HepG2 (cell line): ENCODE data around the gene ART1. TPM values are rescaled to one million over a fixed set of nuclear protein-coding genes. Genes with fewer than 3 reads are reported as not detected.

Experiments
- ATAC-seq: fragments of 200-7000 bp; cut with Tn5 transposase; 3 replicates; pipeline ENCODE4 v1.9.1; 2020; ENCODE audit warnings: mild to moderate bottlenecking, moderate library complexity
- BruUV-seq: library from RNA; stranded (reverse); fragments of 400-500 nt; replicated peaks from 2 replicates; lab custom pipeline; 2021; lab: Mats Ljungman, UMichigan
- CTCF ChIA-PET: fragments of 300-600 bp; formaldehyde crosslinking; extraction: SDS; loops from one replicate; lab custom pipeline; 2021; ENCODE audit warnings: low total read pairs, inconsistent platforms, low intra/inter-chr PET ratio; lab: Yijun Ruan, JAX
- POLR2A ChIA-PET: fragments of 350-600 bp; sonication (Branson Sonifier 250); formaldehyde crosslinking; loops from one replicate; lab custom pipeline; 2020; ENCODE audit warnings: antibody characterized with exemption, inconsistent platforms; lab: Yijun Ruan, JAX
- DNase-seq: peaks from one replicate; pipeline ENCODE4 v3.0.0-alpha.2; 2015; ENCODE audit warnings: low spot score
- FAIRE-seq: peaks from 3 replicates; lab custom pipeline; 2011; peaks lifted over from hg19 to GRCh38; lab: Jason Lieb, UNC
- H2AFZ ChIP-seq: one replicate; pipeline ENCODE4 v1.6.1; 2011; ENCODE audit warnings: low read length, inconsistent platforms
- H3K27ac ChIP-seq: fragments of 300-600 bp; 3 replicates; pipeline ENCODE4 v1.8.0; 2011; ENCODE audit warnings: mixed run types, mild to moderate bottlenecking, mixed read lengths, low read length, inconsistent platforms; ENCODE audit not compliant: insufficient read depth; ENCODE audit errors: extremely low read length
- H3K27me3 ChIP-seq, 2 experiments: fragments of 200-600 bp in 1 of 2; 2 replicates in 1 of 2; 3 replicates in 1 of 2; pipeline versions ENCODE4 v1.6.0 to v1.8.0; 2011; ENCODE audit warnings: low read length in 2 of 2, mild to moderate bottlenecking in 2 of 2, moderate library complexity in 2 of 2, inconsistent platforms in 1 of 2; ENCODE audit not compliant: insufficient read depth in 2 of 2, control insufficient read depth in 1 of 2
- H3K36me3 ChIP-seq, 2 experiments: fragments of 200-600 bp in 1 of 2; replicated peaks in 1 of 2; 2 replicates in 1 of 2; 3 replicates in 1 of 2; pipeline versions ENCODE4 v1.5.1 to v1.8.0; 2011; ENCODE audit warnings: low read length in 2 of 2, inconsistent platforms in 1 of 2; ENCODE audit not compliant: insufficient read depth in 2 of 2, control insufficient read depth in 1 of 2
- H3K4me1 ChIP-seq: 2 replicates; pipeline ENCODE4 v1.5.1; 2012; ENCODE audit warnings: low read length, inconsistent platforms; ENCODE audit not compliant: insufficient read depth
- H3K4me2 ChIP-seq: 2 replicates; pipeline ENCODE4 v1.6.0; 2011; ENCODE audit warnings: low read depth, low read length, inconsistent platforms
- H3K4me3 ChIP-seq, 3 experiments: fragments of 200-600 bp in 1 of 3; sonication (generic), shearing (Covaris generic) in 1 of 3; replicated peaks in 1 of 3; 2 replicates each; pipeline ENCODE4 v1.5.1; 2011 to 2016; ENCODE audit warnings: low read length in 3 of 3, inconsistent platforms in 2 of 3, low read depth in 2 of 3, mild to moderate bottlenecking in 2 of 3, control low read depth in 1 of 3, mixed read lengths in 1 of 3; ENCODE audit not compliant: insufficient read depth in 1 of 3
- H3K79me2 ChIP-seq: one replicate; pipeline ENCODE4 v1.6.1; 2011; ENCODE audit warnings: low read length, inconsistent platforms; ENCODE audit not compliant: insufficient read depth
- H3K9ac ChIP-seq: 2 replicates; pipeline ENCODE4 v1.6.0; 2011; ENCODE audit warnings: mild to moderate bottlenecking, low read depth, low read length, inconsistent platforms; ENCODE audit not compliant: insufficient read depth
- H3K9me3 ChIP-seq: 2 replicates; pipeline ENCODE4 v1.5.1; 2012; ENCODE audit warnings: mild to moderate bottlenecking, low read length
- H4K20me1 ChIP-seq: 2 replicates; pipeline ENCODE4 v1.6.0; 2011; ENCODE audit warnings: inconsistent platforms, mild to moderate bottlenecking, low read length, moderate library complexity; ENCODE audit not compliant: insufficient read depth
- ARNTL ChIP-seq: sonication (generic); formaldehyde crosslinking; IDR thresholded peaks from 2 replicates; pipeline ENCODE4 v1.4.0; 2020; ENCODE audit warnings: mild to moderate bottlenecking, missing genetic modification reagents
- CAMTA2 ChIP-seq: sonication (generic); formaldehyde crosslinking; IDR thresholded peaks from 2 replicates; pipeline ENCODE4 v1.4.0; 2020; ENCODE audit warnings: mild to moderate bottlenecking, missing genetic modification reagents, borderline replicate concordance
- CEBPG ChIP-seq: IDR thresholded peaks from 2 replicates; pipeline ENCODE4 v1.6.1; 2016
- FOXO1 ChIP-seq: sonication (generic); formaldehyde crosslinking; IDR thresholded peaks from 2 replicates; pipeline ENCODE4 v1.4.0; 2020; ENCODE audit warnings: missing genetic modification reagents
- HNRNPLL ChIP-seq: fragments of 200-400 bp; formaldehyde crosslinking; IDR thresholded peaks from 2 replicates; pipeline ENCODE4 v1.6.1; 2017; ENCODE audit warnings: mild to moderate bottlenecking, low read depth, low read length; ENCODE audit not compliant: poor library complexity, severe bottlenecking
- NPAS2 ChIP-seq: sonication (generic); formaldehyde crosslinking; IDR thresholded peaks from 2 replicates; pipeline ENCODE4 v1.8.0; 2022; ENCODE audit warnings: mild to moderate bottlenecking, missing genetic modification reagents, borderline replicate concordance
- SAP130 ChIP-seq: IDR thresholded peaks from 2 replicates; pipeline ENCODE4 v1.6.1; 2016; ENCODE audit warnings: low read depth
- SMARCC2 ChIP-seq: fragments of 450-650 bp; IDR thresholded peaks from 2 replicates; pipeline ENCODE4 v1.6.1; 2017; ENCODE audit warnings: antibody characterized with exemption, mild to moderate bottlenecking
- TERF1 ChIP-seq: sonication (generic); formaldehyde crosslinking; IDR thresholded peaks from 2 replicates; pipeline ENCODE4 v1.8.0; 2022; ENCODE audit warnings: mild to moderate bottlenecking, missing genetic modification reagents, moderate library complexity
- ZNF160 ChIP-seq: sonication (generic); formaldehyde crosslinking; IDR thresholded peaks from 2 replicates; pipeline ENCODE4 v1.8.0; 2022; ENCODE audit warnings: mild to moderate bottlenecking, inconsistent platforms, missing genetic modification reagents
- ZNF281 ChIP-seq: sonication (generic); formaldehyde crosslinking; IDR thresholded peaks from 2 replicates; pipeline ENCODE4 v1.4.0; 2020; ENCODE audit warnings: missing genetic modification reagents, borderline replicate concordance
- ZNF335 ChIP-seq: sonication (generic); formaldehyde crosslinking; IDR thresholded peaks from 2 replicates; pipeline ENCODE4 v1.4.0; 2020; ENCODE audit warnings: missing genetic modification reagents
- ZNF354B ChIP-seq: sonication (generic); formaldehyde crosslinking; IDR thresholded peaks from 2 replicates; pipeline ENCODE4 v1.8.0; 2022; ENCODE audit warnings: mild to moderate bottlenecking, missing genetic modification reagents
- ZNF703 ChIP-seq: sonication (generic); formaldehyde crosslinking; IDR thresholded peaks from 2 replicates; pipeline ENCODE4 v1.5.1; 2020; ENCODE audit warnings: missing genetic modification reagents, mild to moderate bottlenecking, moderate library complexity, borderline replicate concordance
- ZNF784 ChIP-seq: sonication (generic); formaldehyde crosslinking; IDR thresholded peaks from 2 replicates; pipeline ENCODE4 v1.5.1; 2020; ENCODE audit warnings: missing genetic modification reagents, mild to moderate bottlenecking, borderline replicate concordance
- ZNF850 ChIP-seq: sonication (generic); formaldehyde crosslinking; conservative IDR thresholded peaks from 2 replicates; pipeline ENCODE4 v1.9.0; 2021; ENCODE audit warnings: mild to moderate bottlenecking, missing genetic modification reagents
- WGBS: methylation state at CpG from one replicate; pipeline ENCODE4 v1.1.6; 2017; ENCODE audit warnings: low lambda C conversion rate; 5-methylcytosine and 5-hydroxymethylcytosine counted together
- in situ Hi-C: cut with HindIII; loops from 2 replicates; pipeline ENCODE4 v1.10.0; 2017; ENCODE audit warnings: low pct_unique_long_range_greater_than_20kb; ENCODE audit not compliant: extremely low pct_ligation_motif_present
- intact Hi-C: fragments of 100-400 bp; cut with micrococcal nuclease; formaldehyde crosslinking; loops from one replicate; pipeline ENCODE4 v1.10.0; 2022; ENCODE audit not compliant: unreplicated experiment
- polyA plus RNA-seq, 8 experiments: library from polyadenylated mRNA; depleted of rRNA in 3 of 8; stranded (reverse) in 7 of 8; unstranded in 1 of 8; fragments of >200 nt; fragmentation: Illumina TruSeq in 4 of 8; extraction: Trizol in 4 of 8; gene quantifications; 2 replicates each; pipeline versions ENCODE4 v1.2.1 to v1.2.3, GENCODE V29; 2011 to 2016; ENCODE audit warnings: low read depth in 4 of 8, missing spikeins in 1 of 8, mixed read lengths in 1 of 8; ENCODE audit not compliant: insufficient read depth in 1 of 8
- total RNA-seq, 5 experiments: library from RNA; depleted of rRNA; stranded (reverse); fragments of >200 nt; fragmentation: Illumina TruSeq; extraction: Trizol; gene quantifications; 2 replicates each; pipeline ENCODE4 v1.2.3, GENCODE V29; 2016; ENCODE audit warnings: low read depth in 1 of 5

The ART1 gene
- total and polyA plus RNA-seq, 2 of the 13 experiments (the other 11 are each of a cell fraction or from before 2014, with no cell fraction given) = not detected

- CTCF ChIA-PET = no interaction called here
- in situ Hi-C loops = no loop called here
- 30% methylated on average over 4 of the region's 4 CpGs for WGBS
- H3K27ac ChIP-seq = no peak overlapping the region
- BruUV-seq = no TSS peak
- no peak overlapping the region for H3K9ac ChIP-seq
- H3K4me1 ChIP-seq = no peaks in the 10 kb centered on the region
- H3K4me2 ChIP-seq = no peak overlapping the region
- no peak overlapping the region for H3K4me3 ChIP-seq
- POLR2A ChIA-PET = no interaction called here
- TF ChIP-seq FOXO1 (CRISPR knock-in tag) (no peak), ZNF703 (CRISPR knock-in tag) (no peak), ZNF354B (CRISPR knock-in tag) (no peak), ZNF850 (CRISPR knock-in tag) (no peak), ARNTL (CRISPR knock-in tag) (no peak), SMARCC2 (no peak), CAMTA2 (CRISPR knock-in tag) (no peak), ZNF160 (CRISPR knock-in tag) (no peak), CEBPG (no peak)
- TF ChIP-seq, all 625 proteins: peak for 0
- no peaks in the 10 kb centered on the region for H3K36me3 ChIP-seq
- DNase-seq = no peak
- FAIRE-seq = no peak
- H4K20me1 ChIP-seq = no peaks in the 10 kb centered on the region
- H3K27me3 ChIP-seq = peaks cover 1 to 12% of the 10 kb centered on the region in 2 experiments; a peak in 1 of 5 replicates
- H3K9me3 ChIP-seq = no peaks in the 10 kb centered on the region
- no peak overlapping the region for H2AFZ ChIP-seq
- H3K79me2 ChIP-seq = no peaks in the 10 kb centered on the region
- no peak for ATAC-seq
- intact Hi-C loops = no loop called here
Measured at GRCh38 chr11:3622521-3622920, 22.4 kb upstream of the ART1 start.

GRCh38 chr11:3623121-3623520, 21.8 kb upstream of the ART1 start:
- no peak overlapping the region for H2AFZ ChIP-seq
- peaks cover 1 to 12% of the 10 kb centered on the region in 2 experiments; a peak in 1 of 5 replicates for H3K27me3 ChIP-seq
- no peaks in the 10 kb centered on the region for H3K9me3 ChIP-seq
- intact Hi-C loops = no loop called here
- no peak for DNase-seq
- in situ Hi-C loops = no loop called here
- POLR2A ChIA-PET = no interaction called here
- no peak for FAIRE-seq
- no TSS peak for BruUV-seq
- H3K4me3 ChIP-seq = no peak overlapping the region
- no peaks in the 10 kb centered on the region for H3K4me1 ChIP-seq
- 49% methylated on average over 5 of the region's 5 CpGs for WGBS
- H3K9ac ChIP-seq = no peak overlapping the region
- CTCF ChIA-PET = no interaction called here
- ATAC-seq = no peak
- no peaks in the 10 kb centered on the region for H4K20me1 ChIP-seq
- no peak overlapping the region for H3K27ac ChIP-seq
- H3K79me2 ChIP-seq = no peaks in the 10 kb centered on the region
- H3K4me2 ChIP-seq = no peak overlapping the region
- H3K36me3 ChIP-seq = no peaks in the 10 kb centered on the region
- TF ChIP-seq NPAS2 (CRISPR knock-in tag) (no peak), HNRNPLL (no peak), SAP130 (CRISPR knock-in tag) (no peak), ZNF784 (no peak), ZNF281 (CRISPR knock-in tag) (no peak), ZNF335 (CRISPR knock-in tag) (no peak), TERF1 (CRISPR knock-in tag) (no peak)
